Neuronal stem cell (in vitro differentiated cells): ENCODE results near the gene GRWD1.

ENCODE experiments used
- DNase-seq: peaks from one replicate; pipeline ENCODE4 v3.0.0-alpha.2; 2013; ENCODE audit warnings: low spot score
- H2AFZ ChIP-seq: one replicate; pipeline ENCODE4 v1.6.1; 2013; ENCODE audit warnings: mild to moderate bottlenecking, low read length, inconsistent platforms
- H2AK5ac ChIP-seq: 2 replicates; pipeline ENCODE4 v1.6.1; 2013; ENCODE audit warnings: low read depth, mild to moderate bottlenecking, inconsistent platforms, low read length, moderate library complexity, mixed read lengths
- H2BK120ac ChIP-seq: 2 replicates; pipeline ENCODE4 v1.6.1; 2013; ENCODE audit warnings: low read depth, mild to moderate bottlenecking, inconsistent platforms, low read length, moderate library complexity, mixed read lengths
- H2BK12ac ChIP-seq: one replicate; pipeline ENCODE4 v1.6.1; 2013; ENCODE audit warnings: low read length, inconsistent platforms
- H2BK15ac ChIP-seq: 2 replicates; pipeline ENCODE4 v1.6.1; 2013; ENCODE audit warnings: mild to moderate bottlenecking, low read length, inconsistent platforms, mixed read lengths
- H2BK5ac ChIP-seq: one replicate; pipeline ENCODE4 v1.6.1; 2013; ENCODE audit warnings: inconsistent platforms, mild to moderate bottlenecking, low read length, moderate library complexity
- H3K14ac ChIP-seq: one replicate; pipeline ENCODE4 v1.6.1; 2013; ENCODE audit warnings: low read length, inconsistent platforms
- H3K18ac ChIP-seq: 2 replicates; pipeline ENCODE4 v1.6.1; 2013; ENCODE audit warnings: low read length, inconsistent platforms
- H3K23ac ChIP-seq: 2 replicates; pipeline ENCODE4 v1.6.1; 2013; ENCODE audit warnings: low read depth, mild to moderate bottlenecking, mixed read lengths, low read length, inconsistent platforms; ENCODE audit not compliant: poor library complexity
- H3K27ac ChIP-seq: replicated peaks from 3 replicates; pipeline ENCODE4 v1.5.1; 2013; ENCODE audit warnings: low read length, inconsistent platforms
- H3K27me3 ChIP-seq, 3 experiments: 2 replicates each; pipeline ENCODE4 v1.6.1; 2013; ENCODE audit warnings: low read length in 3 of 3, mild to moderate bottlenecking in 2 of 3, inconsistent platforms in 1 of 3, low read depth in 1 of 3, mixed read lengths in 1 of 3, moderate library complexity in 1 of 3; ENCODE audit not compliant: control insufficient read depth in 3 of 3, insufficient read depth in 3 of 3
- H3K36me3 ChIP-seq, 2 donors: replicated peaks in 1 of 2; 2 replicates each; pipeline ENCODE4 v1.6.1; 2013; ENCODE audit warnings: low read length in 2 of 2; ENCODE audit not compliant: control insufficient read depth in 2 of 2, insufficient read depth in 2 of 2
- H3K4ac ChIP-seq: 2 replicates; pipeline ENCODE4 v1.6.1; 2013; ENCODE audit warnings: inconsistent platforms, mild to moderate bottlenecking, low read length, moderate library complexity
- H3K4me1 ChIP-seq, 2 donors: 1 replicate in 1 of 2; 2 replicates in 1 of 2; pipeline ENCODE4 v1.6.1; 2013; ENCODE audit warnings: low read length in 2 of 2, low read depth in 1 of 2; ENCODE audit not compliant: control insufficient read depth in 2 of 2, insufficient read depth in 1 of 2
- H3K4me2 ChIP-seq: one replicate; pipeline ENCODE4 v1.6.1; 2013; ENCODE audit warnings: mild to moderate bottlenecking, low read length, inconsistent platforms; ENCODE audit not compliant: insufficient read depth, poor library complexity, severe bottlenecking
- H3K4me3 ChIP-seq, 2 donors: 2 replicates each; pipeline ENCODE4 v1.5.1; 2013; ENCODE audit warnings: low read length in 2 of 2, mild to moderate bottlenecking in 2 of 2, inconsistent platforms in 1 of 2, moderate library complexity in 1 of 2
- H3K79me1 ChIP-seq: one replicate; pipeline ENCODE4 v1.6.1; 2013; ENCODE audit warnings: low read depth, mild to moderate bottlenecking, inconsistent platforms, low read length, moderate library complexity
- H3K9ac ChIP-seq: one replicate; pipeline ENCODE4 v1.6.1; 2013; ENCODE audit warnings: mild to moderate bottlenecking, low read depth, low read length, inconsistent platforms; ENCODE audit not compliant: poor library complexity
- H3K9me3 ChIP-seq, 2 donors: replicated peaks in 1 of 2; 2 replicates each; pipeline versions ENCODE3 to v1.6.1; 2013; ENCODE audit warnings: low read length in 2 of 2, mild to moderate bottlenecking in 2 of 2, inconsistent platforms in 1 of 2, low read depth in 1 of 2, mixed read lengths in 1 of 2, moderate library complexity in 1 of 2; ENCODE audit not compliant: control insufficient read depth in 2 of 2, insufficient read depth in 1 of 2
- H4K8ac ChIP-seq: one replicate; pipeline ENCODE4 v1.6.1; 2013; ENCODE audit warnings: low read depth, mild to moderate bottlenecking, inconsistent platforms, low read length, moderate library complexity
- H4K91ac ChIP-seq: one replicate; pipeline ENCODE4 v1.6.1; 2013; ENCODE audit warnings: low read length, low read depth, mild to moderate bottlenecking, inconsistent platforms; ENCODE audit not compliant: poor library complexity
- WGBS, 2 donors: extraction: QIAGEN DNeasy Blood & Tissue Kit; methylation state at CpG; one replicate each; pipeline ENCODE4 v1.1.7; 2013; ENCODE audit warnings: missing lambda C conversion rate in 2 of 2, mixed read lengths in 1 of 2; ENCODE audit not compliant: insufficient read length in 2 of 2, insufficient replicate concordance in 1 of 2; ENCODE audit errors: extremely low coverage in 2 of 2; 5-methylcytosine and 5-hydroxymethylcytosine counted together

GRWD1 gene

GRCh38 chr19:48424694-48425219, 21.0 kb upstream of the GRWD1 start:
- Histone ChIP-seq H3K14ac (no peak overlapping the region), H3K4me3 (no peak overlapping the region), H3K79me1 (no peaks in the 10 kb centered on the region), H3K9ac (no peak overlapping the region), H3K4me2 (no peak overlapping the region), H4K8ac (no peak overlapping the region), H2AFZ (peak overlapping the region; percentile 96), H3K23ac (no peak overlapping the region), H3K27ac (peak overlapping the region; percentile 58), H3K9me3 (no peaks in the 10 kb centered on the region), H3K18ac (peak overlapping the region; percentile 68), H2BK15ac (no peak overlapping the region), H4K91ac (no peak overlapping the region), H3K4me1 (peaks cover 4 to 6% of the 10 kb centered on the region in 2 donors), H2BK12ac (no peak overlapping the region), H3K27me3 (no peaks in the 10 kb centered on the region), H2AK5ac (no peak overlapping the region), H3K4ac (no peak overlapping the region), H2BK120ac (no peak overlapping the region), H3K36me3 (no peaks in the 10 kb centered on the region), H2BK5ac (no peak overlapping the region)
- no peak for DNase-seq
- no CpG with 5 or more reads among the region's 8 CpGs for WGBS, 2 donors

GRCh38 chr19:48428670-48429069, 17.1 kb upstream of the GRWD1 start:
- H2AK5ac ChIP-seq = no peak overlapping the region
- no peak overlapping the region for H2BK120ac ChIP-seq
- no peak overlapping the region for H3K27ac ChIP-seq
- H3K4me1 ChIP-seq = peaks cover 4 to 6% of the 10 kb centered on the region in 2 donors
- H4K91ac ChIP-seq = no peak overlapping the region
- H3K14ac ChIP-seq = no peak overlapping the region
- H3K9me3 ChIP-seq = no peaks in the 10 kb centered on the region
- no peak overlapping the region for H3K4me3 ChIP-seq
- H3K23ac ChIP-seq = no peak overlapping the region
- no peaks in the 10 kb centered on the region for H3K36me3 ChIP-seq
- no peak overlapping the region for H2BK5ac ChIP-seq
- WGBS, 2 donors = no CpG with 5 or more reads among the region's 1 CpG
- no peak overlapping the region for H3K4ac ChIP-seq
- H3K4me2 ChIP-seq = no peak overlapping the region
- H2BK15ac ChIP-seq = no peak overlapping the region
- H3K79me1 ChIP-seq = no peaks in the 10 kb centered on the region
- DNase-seq = no peak
- H2AFZ ChIP-seq = no peak overlapping the region
- H3K9ac ChIP-seq = no peak overlapping the region
- no peak overlapping the region for H4K8ac ChIP-seq
- no peak overlapping the region for H3K18ac ChIP-seq
- no peak overlapping the region for H2BK12ac ChIP-seq
- no peaks in the 10 kb centered on the region for H3K27me3 ChIP-seq

- Histone ChIP-seq H2BK5ac (no peak overlapping the region), H2BK120ac (no peak overlapping the region), H3K27ac (no peak overlapping the region), H3K4me1 (no peaks in the 10 kb centered on the region), H2AK5ac (no peak overlapping the region), H3K36me3 (no peaks in the 10 kb centered on the region), H3K9ac (no peak overlapping the region), H3K9me3 (no peaks in the 10 kb centered on the region), H2BK12ac (no peak overlapping the region), H3K14ac (no peak overlapping the region), H3K4me2 (no peak overlapping the region), H3K18ac (no peak overlapping the region), H3K4me3 (no peak overlapping the region), H3K4ac (no peak overlapping the region), H4K8ac (no peak overlapping the region), H4K91ac (no peak overlapping the region), H3K23ac (no peak overlapping the region), H2BK15ac (no peak overlapping the region), H3K79me1 (no peaks in the 10 kb centered on the region), H2AFZ (no peak overlapping the region), H3K27me3 (no peaks in the 10 kb centered on the region)
- WGBS, 2 donors = no CpG with 5 or more reads among the region's 8 CpGs
- DNase-seq = no peak
Measured at GRCh38 chr19:48433337-48433736, 12.4 kb upstream of the GRWD1 start.

GRCh38 chr19:48436586-48436985, 9.2 kb upstream of the GRWD1 start:
- Histone ChIP-seq H3K79me1 (peaks cover 3% of the 10 kb centered on the region), H2BK5ac (no peak overlapping the region), H3K23ac (no peak overlapping the region), H3K4me3 (no peak overlapping the region), H3K4me2 (no peak overlapping the region), H3K4me1 (no peaks in the 10 kb centered on the region), H4K91ac (no peak overlapping the region), H2AFZ (no peak overlapping the region), H2BK120ac (no peak overlapping the region), H3K36me3 (peaks cover 0 to 1% of the 10 kb centered on the region in 2 donors), H3K9ac (no peak overlapping the region), H3K4ac (no peak overlapping the region), H3K14ac (no peak overlapping the region), H3K18ac (peak overlapping the region; percentile 4), H2BK12ac (peak overlapping the region; percentile 30), H3K9me3 (no peaks in the 10 kb centered on the region), H3K27me3 (no peaks in the 10 kb centered on the region), H4K8ac (peak overlapping the region; percentile 92), H2BK15ac (no peak overlapping the region), H2AK5ac (peak overlapping the region; percentile 74), H3K27ac (no peak overlapping the region)
- no CpG with 5 or more reads among the region's 5 CpGs for WGBS, 2 donors
- DNase-seq = no peak
